HG03520 (cell line): ENCODE data around the gene PJA2.
"Not testable (repeated sequence)": the region's sequence is repeated elsewhere in the genome, so short reads cannot be mapped to it uniquely, and the experiment has no call there.

Experiments used
- ATAC-seq: cut with Tn5 transposase; IDR thresholded peaks from one replicate; pipeline ENCODE4 v1.9.1; 2021; ENCODE audit warnings: mild to moderate bottlenecking, moderate library complexity; ENCODE audit not compliant: unreplicated experiment

PJA2 gene, protein sequence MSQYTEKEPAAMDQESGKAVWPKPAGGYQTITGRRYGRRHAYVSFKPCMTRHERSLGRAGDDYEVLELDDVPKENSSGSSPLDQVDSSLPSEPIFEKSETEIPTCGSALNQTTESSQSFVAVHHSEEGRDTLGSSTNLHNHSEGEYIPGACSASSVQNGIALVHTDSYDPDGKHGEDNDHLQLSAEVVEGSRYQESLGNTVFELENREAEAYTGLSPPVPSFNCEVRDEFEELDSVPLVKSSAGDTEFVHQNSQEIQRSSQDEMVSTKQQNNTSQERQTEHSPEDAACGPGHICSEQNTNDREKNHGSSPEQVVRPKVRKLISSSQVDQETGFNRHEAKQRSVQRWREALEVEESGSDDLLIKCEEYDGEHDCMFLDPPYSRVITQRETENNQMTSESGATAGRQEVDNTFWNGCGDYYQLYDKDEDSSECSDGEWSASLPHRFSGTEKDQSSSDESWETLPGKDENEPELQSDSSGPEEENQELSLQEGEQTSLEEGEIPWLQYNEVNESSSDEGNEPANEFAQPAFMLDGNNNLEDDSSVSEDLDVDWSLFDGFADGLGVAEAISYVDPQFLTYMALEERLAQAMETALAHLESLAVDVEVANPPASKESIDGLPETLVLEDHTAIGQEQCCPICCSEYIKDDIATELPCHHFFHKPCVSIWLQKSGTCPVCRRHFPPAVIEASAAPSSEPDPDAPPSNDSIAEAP

DNA sequence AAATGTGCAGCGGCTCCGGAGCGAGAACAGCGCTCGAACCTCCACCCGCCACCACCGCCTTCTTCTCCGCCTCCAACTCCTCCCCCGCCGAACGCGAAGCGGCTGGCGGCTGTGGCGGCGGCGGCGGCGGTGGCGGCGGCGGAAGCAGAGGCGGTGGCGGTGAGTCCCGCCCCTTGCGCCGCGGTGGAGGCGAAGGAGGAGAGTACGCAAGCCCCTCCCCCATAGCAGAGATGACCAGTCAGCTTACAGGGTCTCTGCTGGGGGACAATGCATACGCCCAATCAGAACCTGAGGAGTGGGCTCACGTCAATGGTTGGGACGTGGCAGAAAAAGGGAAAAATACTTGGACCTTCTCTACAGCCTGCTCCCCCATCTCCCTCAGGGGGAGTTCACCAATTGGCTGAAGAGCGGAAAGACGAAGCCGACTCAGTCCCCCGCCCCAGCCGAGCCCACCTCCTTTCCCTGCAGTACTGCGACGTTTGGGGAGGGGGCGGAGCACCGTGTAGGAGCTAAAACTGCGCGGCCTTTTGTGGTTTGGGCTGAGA is at the start of gene PJA2:
PJA2 (minus strand) TSS at position 131 of the 545 bp plus-strand sequence. CDS start 26,541 bp downstream, outside the sequence.
- peak; percentile 78 for ATAC-seq

DNA sequence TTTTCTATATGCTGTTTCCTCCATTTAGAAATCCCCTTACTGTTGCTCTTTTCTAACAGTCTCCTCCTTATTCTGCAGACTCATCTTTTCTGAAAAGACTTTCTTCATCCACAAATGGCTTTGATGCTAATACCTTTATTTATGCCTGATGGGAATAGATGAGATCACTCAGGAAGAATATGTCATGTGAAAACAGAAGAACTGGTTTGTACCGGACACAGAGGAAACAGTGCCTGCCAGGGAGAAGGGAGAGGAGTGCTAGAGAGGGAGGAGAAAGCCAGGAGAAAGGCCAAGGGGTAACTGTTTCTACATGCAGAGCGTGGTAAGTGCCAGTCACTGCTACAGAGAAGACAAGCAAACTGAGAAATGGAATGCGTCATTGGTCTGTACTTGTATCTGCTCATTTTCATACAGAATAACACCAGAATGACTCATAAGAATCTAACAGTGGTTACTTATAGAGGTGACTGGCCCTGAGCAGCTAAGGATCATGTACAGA is 45.9 kb upstream of the PJA2 start:
- peak; percentile 100 for ATAC-seq

DNA sequence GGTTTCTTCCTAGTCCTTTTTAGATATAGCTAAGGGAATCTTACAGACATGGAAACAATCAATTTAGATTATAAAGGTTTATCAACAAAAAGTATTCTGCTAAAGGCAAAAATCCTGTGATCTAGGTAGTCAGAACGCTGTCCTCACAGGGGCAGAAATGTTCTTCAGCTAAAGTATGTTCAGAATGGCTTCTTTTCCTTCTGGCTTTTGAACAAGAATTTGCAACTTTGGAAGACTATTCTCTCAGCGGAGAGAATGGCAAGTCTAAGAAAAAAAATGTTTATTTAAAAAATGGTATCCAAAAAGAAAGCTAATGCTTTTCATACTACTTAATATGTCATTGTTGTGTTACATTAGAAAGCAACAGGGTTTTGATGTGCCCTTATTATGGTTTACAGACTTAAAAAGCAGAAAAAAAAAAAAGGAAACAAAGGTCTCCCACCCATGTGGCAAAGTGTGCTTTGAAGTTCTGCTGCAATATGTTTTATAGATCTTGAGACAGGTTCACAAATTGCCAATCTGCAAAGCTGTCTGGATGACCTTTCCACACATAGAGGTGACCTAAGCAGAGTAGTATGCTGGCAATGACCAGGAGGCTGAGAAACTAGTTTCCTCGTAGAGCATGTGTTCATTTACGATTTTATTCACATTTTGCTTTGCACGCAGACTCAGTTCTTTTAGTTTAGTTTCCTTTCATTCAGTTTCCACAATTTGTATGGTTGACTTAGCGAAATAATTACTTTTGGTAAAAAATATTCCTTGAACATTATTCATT is 45.1 kb upstream of the PJA2 start:
- no peak for ATAC-seq

DNA sequence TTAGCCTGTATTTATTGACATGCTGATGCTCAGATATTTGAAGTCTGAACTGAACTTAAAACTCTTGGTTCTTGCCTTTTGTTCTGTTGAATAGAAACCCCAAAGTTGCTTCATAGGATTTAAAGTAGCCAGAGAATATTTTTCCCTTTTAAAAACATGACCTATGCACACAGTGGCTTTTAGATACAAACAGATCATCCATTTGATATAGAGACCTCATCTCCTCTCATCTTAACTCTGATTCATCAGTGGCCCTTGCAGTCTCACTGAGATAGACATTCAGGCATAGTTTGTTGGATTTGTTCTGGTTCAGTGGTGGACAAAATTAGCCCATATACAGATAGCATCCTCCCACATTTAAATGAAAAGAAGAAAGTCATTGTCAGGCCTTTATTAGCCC is 43.5 kb upstream of the PJA2 start:
- ATAC-seq, result no peak

DNA sequence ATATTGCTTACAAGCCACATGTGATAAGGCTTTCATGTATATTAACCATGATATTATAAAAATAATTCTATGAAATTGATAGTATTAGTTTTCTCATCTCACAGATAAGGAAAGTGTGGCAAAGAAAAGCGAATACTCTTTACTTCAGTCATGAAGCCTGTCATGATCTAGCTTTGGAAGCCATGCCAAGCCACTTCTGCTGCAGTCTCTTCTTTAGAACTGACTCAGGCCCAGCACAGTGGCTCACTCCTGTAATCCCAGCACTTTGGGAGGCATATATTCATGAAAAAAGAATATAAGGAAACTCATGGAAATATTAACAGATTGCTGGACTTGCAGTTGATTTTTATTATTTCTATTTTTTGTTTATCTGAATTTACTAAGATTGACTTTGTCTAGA is 42.9 kb upstream of the PJA2 start:
- no peak for ATAC-seq

DNA sequence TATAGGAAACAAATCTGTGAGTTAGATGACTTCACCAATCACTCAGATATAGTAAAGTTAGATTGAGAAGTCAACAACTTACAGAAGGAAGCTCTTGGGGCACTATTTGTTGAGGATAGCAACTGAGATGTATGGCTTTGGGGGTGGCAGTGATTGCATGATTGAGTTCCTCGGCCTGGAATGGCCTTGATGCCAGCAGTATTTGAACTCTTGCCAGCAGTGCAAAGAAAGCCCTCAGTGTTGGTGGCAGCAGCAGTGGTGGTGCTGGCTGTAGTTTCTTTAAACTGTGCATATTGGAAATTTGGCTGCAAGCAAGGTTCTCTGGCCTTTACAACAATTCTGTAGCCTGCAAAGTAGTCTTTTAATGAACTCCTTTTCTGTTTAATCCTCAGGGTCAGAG is 41.4 kb upstream of the PJA2 start:
- ATAC-seq, result no peak

DNA sequence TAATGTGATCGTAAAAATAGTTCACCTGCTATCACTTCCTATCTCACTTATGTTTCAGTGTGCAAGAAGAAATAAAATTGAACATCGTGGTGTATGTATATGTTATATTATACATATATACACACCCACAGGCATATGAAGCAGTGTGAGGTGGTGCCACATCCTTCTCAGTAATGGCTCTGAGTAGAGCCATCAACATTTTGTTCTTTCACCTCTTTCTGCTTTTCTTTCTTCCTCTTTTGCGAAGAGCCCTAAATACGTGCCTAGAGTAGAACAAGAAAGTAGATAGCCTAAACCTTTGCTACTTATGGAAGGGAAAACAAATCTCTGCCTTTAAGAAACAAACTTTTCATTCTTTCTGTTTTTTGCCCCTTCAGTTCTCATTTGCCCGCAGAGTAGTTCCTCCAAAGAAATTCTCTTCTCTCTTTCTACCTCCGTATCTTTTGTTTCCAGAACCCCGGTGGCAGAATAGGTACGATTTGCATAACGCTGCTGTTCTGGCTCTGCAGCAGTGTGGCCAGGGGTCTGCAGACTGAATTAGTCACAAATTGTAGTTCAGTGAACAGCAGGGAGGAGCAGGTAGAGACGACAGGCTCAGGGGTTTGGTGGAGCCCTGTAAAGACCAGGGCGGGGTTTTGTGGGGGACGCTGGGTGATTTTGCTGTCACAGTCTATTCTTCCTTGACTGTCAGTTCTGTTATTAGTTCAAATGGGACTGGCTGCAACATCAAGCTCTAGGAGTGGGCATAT is 40.5 kb upstream of the PJA2 start:
- no peak for ATAC-seq

DNA sequence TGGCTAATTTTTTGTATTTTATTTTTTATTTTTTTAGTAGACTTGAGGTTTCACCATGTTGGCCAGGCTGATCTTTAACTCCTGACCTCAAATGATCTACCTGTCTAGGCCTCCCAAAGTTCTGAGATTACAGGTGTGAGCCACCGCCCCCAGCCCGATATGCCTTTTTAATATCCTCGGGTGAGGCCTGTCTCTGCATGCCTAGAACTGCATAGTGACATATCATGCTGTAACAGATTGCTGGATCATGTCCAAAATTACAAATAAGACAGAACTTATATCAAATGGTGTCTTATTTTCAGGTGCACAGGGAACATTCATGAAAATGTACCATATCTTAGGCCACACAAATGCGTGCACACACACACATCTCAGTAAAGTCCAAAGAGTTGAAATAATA is 39.1 kb upstream of the PJA2 start:
- no peak for ATAC-seq

DNA sequence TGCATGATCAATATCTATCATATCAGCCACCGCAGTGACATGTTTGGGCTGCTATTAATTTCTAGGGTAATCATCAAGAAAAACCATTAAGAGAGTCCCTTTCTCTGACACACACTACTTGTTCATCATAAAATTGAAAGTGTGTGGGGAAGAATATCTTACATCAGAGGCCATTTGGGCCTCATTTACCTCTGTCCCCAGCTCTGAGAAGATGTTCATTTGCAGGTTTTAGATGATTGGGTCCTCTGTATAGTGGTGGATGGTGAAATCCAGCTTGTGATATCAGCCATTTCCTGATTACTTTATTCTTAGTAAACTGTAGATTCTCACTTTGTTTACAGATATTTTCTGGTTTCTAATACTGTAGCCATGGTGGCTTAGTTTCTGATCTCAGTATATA is 29.8 kb upstream of the PJA2 start:
- ATAC-seq, result no peak

DNA sequence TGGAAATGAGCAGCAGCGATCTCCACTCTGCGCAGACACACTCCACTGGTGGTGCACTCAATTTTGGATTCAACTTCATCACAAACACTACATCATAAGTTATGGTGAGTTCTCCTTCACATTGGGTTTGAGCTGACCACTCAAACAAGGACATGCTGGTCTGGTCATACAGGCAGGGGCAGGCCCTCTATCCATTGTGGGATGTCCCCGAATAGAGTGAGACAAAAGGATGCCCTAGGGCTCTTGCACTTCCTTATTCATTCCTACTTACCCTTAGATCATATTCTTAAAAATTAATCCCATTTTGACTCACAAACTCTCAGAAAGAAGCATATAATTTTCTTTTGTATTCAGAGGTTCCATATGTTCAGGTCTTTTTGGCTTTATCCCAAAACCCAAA is 16.3 kb upstream of the PJA2 start:
- no peak for ATAC-seq

DNA sequence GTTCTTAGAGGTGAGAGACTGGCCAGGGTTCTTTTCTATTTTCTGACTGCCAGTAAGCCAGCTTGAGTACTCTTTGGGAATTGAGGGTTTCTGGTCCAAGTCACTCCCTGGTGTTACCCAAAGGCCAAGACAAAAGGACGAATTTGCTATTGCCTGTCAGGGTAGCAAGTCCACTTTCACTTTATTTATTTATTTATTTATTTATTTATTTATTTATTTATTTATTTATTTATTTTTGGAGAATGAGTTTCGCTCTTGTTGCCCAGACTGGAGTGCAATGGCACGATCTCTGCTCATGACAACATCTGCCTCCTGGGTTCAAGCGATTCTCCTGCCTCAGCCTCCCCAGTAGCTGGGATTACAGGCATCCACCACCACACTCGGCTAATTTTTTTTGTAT is 15.7 kb upstream of the PJA2 start:
- not testable (repeated sequence) for ATAC-seq

DNA sequence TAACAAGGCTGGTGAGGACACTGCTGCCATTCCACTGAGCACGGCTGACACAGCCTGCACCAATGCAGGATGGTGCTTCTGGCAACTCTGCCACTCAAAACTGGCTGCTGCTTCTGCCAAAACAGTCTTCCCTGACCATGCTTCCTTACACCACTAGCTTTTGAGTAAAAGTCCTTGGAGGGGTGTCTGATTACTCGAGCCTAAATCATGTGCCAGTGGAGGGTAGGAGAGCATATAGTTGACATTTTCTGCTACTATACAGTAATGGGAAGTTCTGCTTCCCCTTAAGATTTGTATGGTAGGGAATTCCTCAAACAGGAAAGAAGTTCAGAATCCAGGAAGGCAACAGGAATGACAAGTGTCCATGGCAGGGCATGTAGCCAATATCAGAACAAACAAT is 12.2 kb upstream of the PJA2 start:
- no peak for ATAC-seq

DNA sequence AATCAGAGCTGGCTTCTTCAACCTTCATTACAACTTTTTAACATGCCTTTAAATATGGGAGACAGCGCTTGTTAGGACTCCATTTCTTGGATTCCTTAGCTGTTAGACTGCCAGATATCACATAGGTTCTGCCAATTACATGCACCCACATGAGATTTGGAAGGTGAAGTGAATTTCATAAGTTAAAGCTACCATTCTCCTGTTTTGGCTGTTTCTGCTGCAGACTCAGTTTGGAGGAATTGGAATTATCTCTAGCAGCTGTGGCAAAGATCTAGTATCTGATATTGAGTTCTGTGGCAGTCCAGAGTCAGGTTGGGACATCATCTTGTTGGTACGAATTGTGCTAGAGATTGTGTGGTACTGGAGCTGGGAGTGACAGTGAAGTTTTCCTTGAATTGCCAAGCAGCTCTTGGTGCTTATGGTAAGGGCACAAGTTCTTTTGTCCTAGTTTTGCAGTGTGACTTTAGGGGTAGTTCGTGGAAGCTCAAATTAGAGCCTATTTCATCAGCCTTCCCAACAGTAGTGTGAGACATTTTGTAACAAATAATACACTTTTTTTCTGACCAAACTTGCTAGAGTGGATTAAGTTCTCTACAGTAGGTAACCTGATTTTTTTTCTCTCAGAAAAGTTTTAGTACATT is 9.1 kb upstream of the PJA2 start:
- no peak for ATAC-seq

DNA sequence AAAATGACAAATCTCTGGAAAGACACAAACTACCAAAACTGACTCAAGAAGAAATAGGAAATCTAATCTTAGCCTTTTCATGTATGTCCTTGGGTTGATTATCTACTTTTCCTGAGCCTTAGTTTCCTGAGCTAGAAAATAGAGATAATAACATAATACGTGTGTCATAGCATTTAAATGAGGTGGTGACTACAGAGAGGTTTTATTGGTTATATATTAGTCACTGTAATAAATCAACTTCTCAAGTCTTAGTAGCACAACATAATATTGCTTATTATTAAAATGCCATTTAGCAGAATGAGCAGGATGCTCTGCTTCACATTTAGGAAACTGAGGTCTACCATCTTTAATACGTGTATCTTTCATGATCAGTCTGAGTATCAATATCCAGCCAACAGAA is 7.1 kb upstream of the PJA2 start:
- no peak for ATAC-seq

DNA sequence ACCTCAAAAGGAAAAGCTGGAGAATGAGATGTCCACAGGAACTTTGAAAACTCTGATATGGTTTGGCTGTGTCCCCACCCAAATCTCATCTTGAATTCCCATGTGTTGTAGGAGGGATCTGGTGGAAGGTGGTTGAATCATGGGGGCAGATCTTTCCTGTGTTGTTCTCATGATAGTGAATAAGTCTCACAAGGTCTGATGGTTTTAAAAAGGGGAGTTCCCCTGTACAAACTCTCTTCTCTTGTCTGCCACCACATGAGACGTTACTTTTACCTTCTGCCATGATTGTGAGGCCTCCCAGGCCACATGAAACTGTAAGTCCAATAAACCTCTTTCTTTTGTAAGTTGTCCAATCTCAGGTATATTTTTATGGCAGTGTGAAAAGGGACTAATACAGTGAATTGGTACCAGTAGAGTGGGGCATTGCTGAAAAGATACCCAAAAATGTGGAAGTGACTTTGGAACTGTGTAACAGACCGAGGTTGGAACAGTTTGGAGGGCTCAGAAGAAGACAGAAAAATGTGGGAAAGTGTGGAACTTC is 4.2 kb upstream of the PJA2 start:
- ATAC-seq, result not testable (repeated sequence)

DNA sequence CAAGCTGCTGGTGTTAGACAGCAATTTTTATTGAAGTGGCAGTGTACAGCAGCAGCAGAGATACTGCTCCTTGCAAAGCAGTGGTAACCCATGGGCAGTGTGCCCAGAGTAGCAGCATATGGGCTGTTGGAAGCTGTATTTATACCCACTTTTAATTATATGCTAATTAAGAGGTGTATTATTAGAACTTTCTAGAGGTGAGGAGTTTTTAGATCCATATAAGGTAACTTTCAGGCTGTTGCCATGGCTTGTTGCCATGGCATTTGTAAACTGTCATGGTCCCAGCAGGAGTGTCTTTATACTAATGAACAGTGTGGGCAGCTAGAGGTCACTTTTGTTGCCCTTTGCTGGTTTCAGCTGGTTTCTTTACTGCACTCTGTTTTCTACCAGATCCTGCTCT is 3.7 kb upstream of the PJA2 start:
- no peak for ATAC-seq

DNA sequence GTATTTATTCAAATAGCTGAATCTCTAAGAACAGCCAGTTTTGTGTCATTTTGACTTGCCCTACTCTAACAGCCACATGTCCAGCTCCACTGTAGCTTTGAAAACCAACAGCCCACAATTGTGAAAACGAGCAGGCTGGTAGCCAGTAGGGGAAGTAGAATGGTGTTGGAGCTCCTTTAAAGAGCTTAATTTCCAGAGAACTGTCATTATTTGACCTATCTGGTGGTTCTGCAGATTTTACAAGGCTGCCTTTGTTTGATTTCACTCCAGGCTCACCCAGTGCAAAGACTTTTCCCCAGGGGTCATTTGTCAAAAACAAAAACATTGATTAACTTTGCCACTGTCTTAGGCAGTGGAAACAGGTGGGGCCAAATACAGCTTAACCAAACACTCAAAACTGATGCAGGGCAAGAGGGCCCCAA is 3.2 kb upstream of the PJA2 start:
- ATAC-seq, result no peak

DNA sequence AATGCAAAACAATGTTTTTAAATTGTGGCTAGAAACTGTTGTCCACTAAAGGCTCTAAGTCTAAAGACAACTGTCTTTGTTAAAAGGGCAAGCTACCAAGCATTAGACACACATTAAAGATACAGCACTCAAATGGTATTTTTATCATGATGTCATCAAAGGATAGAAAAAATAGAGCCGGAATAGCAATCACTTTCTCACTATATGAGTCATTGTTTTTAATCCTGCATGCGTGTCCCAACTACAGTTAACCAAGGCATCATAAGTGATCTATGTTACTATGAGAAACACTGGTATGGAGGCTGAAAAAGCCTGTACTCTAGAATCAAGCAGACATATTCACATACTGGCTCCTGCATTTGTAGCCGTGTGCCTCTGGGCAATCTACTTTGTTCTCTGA is 1.9 kb upstream of the PJA2 start:
- no peak for ATAC-seq

DNA sequence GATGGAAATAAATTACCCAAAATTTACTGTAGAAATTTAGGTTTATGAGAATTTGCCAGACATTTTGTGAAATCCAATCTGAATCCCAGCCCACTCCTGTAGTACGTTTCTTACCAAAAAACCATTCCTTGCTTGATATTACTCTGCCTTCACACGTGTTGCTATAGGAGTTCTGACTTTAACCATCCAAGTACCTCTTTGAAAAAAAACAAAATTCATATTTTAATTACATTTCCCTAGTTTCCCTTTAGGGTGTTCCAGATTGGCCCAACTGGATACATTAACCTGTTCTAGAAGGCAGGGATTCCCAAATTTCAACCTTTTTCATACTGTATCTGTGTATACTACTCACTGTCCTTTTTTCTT is 1.4 kb upstream of the PJA2 start:
- no peak for ATAC-seq
